ENCODE measurements around the gene NHSL2. TPM values are rescaled to one million over a fixed set of nuclear protein-coding genes. Genes with fewer than 3 reads are reported as not detected.

Gene NHSL2
- total and polyA plus RNA-seq, 2 experiments from 2014 or later = 4.7 to 9.5 TPM

- Histone ChIP-seq H3K36me3 (ENCODE audit: insufficient read depth) (no peaks in the 10 kb centered on the region), H3F3A (replicated peaks; ENCODE audit: low read depth) (no peaks in the 10 kb centered on the region), H2AFZ (no peak overlapping the region), H3K27me3 (ENCODE audit: insufficient read depth) (no peaks in the 10 kb centered on the region), H3K9me2 (ENCODE audit: insufficient read depth) (no peaks in the 10 kb centered on the region), H3K4me2 (no peak overlapping the region), H3K79me2 (replicated peaks; ENCODE audit: insufficient read depth) (no peaks in the 10 kb centered on the region), H3K4me1 (ENCODE audit: insufficient read depth) (no peaks in the 10 kb centered on the region), H4K20me1 (replicated peaks; ENCODE audit: insufficient read depth) (no peaks in the 10 kb centered on the region), H3K4me3 (no peak overlapping the region), H3K27ac (ENCODE audit: low read depth) (no peak overlapping the region)
- Mint-ChIP-seq H3K4me3 (no peak overlapping the region), H3K27me3 (ENCODE audit: insufficient read depth, low read depth, poor library complexity) (peaks cover 10% of the 10 kb centered on the region), H3K9me3 (no peaks in the 10 kb centered on the region), H3K4me1 (peaks cover 5% of the 10 kb centered on the region), H3K27ac (no peak overlapping the region), H3K36me3 (ENCODE audit: low read depth) (0 out of 3 replicates have a peak, but pooled peaks cover 4% of the 10 kb centered on the region)
- TF ChIP-seq CREB1 (CRISPR knock-in tag; IDR thresholded peaks at IDR 0.05; ENCODE audit: low read depth) (no peak), POLR2AphosphoS5 (IDR thresholded peaks at IDR 0.05; ENCODE audit: low read depth) (no peak), ZNF462 (CRISPR knock-in tag; IDR thresholded peaks at IDR 0.05) (no peak), EZH2phosphoT487 (IDR thresholded peaks at IDR 0.05; ENCODE audit: unreplicated experiment) (no peak), EZH2 (IDR thresholded peaks at IDR 0.05; ENCODE audit: low read depth, unreplicated experiment) (no peak), REST (IDR thresholded peaks at IDR 0.05; ENCODE audit: unreplicated experiment) (no peak), ZNF331 (CRISPR knock-in tag; IDR thresholded peaks at IDR 0.05; ENCODE audit: low read depth) (no peak), CTCF (conservative IDR thresholded peaks at IDR 0.05; ENCODE audit: low read depth in 2 of 2) (no peak), ZNF114 (CRISPR knock-in tag; IDR thresholded peaks at IDR 0.05) (no peak)
- no peak for DNase-seq (ENCODE audit: low spot score)
- ATAC-seq = no peak
Measured at GRCh38 chrX:72027914-72028307, 117.3 kb downstream of the NHSL2 start.

Data from GM23338 (cell line).